NCI-H128 (cell line): Measurements from ENCODE around the gene IRF1.

Experiments used
- DNase-seq: peaks from one replicate; lab custom pipeline; 2025; ENCODE audit not compliant: unreplicated experiment; lab: John Stamatoyannopoulos, UW

Gene IRF1

GRCh38 chr5:132474881-132475496 is 15.6 kb downstream of the IRF1 start:
- DNase-seq: no peak

GRCh38 chr5:132474131-132474723 is 16.3 kb downstream of the IRF1 start:
- DNase-seq: no peak

GRCh38 chr5:132473668-132474067 is 16.9 kb downstream of the IRF1 start:
- DNase-seq: no peak

- DNase-seq: no peak
Measured at GRCh38 chr5:132473019-132473531, 17.5 kb downstream of the IRF1 start.

- DNase-seq: no peak
Measured at GRCh38 chr5:132472431-132472830, 18.1 kb downstream of the IRF1 start.

GRCh38 chr5:132471944-132472343 is 18.6 kb downstream of the IRF1 start:
- DNase-seq: no peak

- DNase-seq: no peak
Measured at GRCh38 chr5:132471151-132471907, 19.2 kb downstream of the IRF1 start.

- DNase-seq: no peak
Measured at GRCh38 chr5:132470596-132470995, 20.0 kb downstream of the IRF1 start.

- no peak for DNase-seq
Measured at GRCh38 chr5:132470010-132470392, 20.6 kb downstream of the IRF1 start.

GRCh38 chr5:132469380-132470009 is 21.1 kb downstream of the IRF1 start:
- no peak for DNase-seq

GRCh38 chr5:132468656-132469379 is 21.8 kb downstream of the IRF1 start:
- DNase-seq: no peak

GRCh38 chr5:132467287-132467984 is 23.1 kb downstream of the IRF1 start:
- DNase-seq: no peak

- DNase-seq: no peak
Measured at GRCh38 chr5:132466433-132467286, 23.9 kb downstream of the IRF1 start.

- DNase-seq: no peak
Measured at GRCh38 chr5:132465059-132465707, 25.4 kb downstream of the IRF1 start.

GRCh38 chr5:132464156-132464939 is 26.2 kb downstream of the IRF1 start:
- DNase-seq: no peak

GRCh38 chr5:132463811-132464155 is 26.8 kb downstream of the IRF1 start:
- DNase-seq: no peak

- DNase-seq: no peak
Measured at GRCh38 chr5:132462856-132463745, 27.5 kb downstream of the IRF1 start.
